COR-L47 (cell line): ENCODE results near the gene CHRD.
A peak's percentile ranks its signal among the peaks of the same experiment; 100 is the strongest.

ENCODE experiments used
- DNase-seq: peaks from one replicate; lab custom pipeline; 2025; lab: John Stamatoyannopoulos, UW

Gene CHRD

GRCh38 chr3:184346480-184347190 is 33.2 kb upstream of the CHRD start:
- DNase-seq, result no peak

GRCh38 chr3:184347321-184348056 is 32.4 kb upstream of the CHRD start:
- no peak for DNase-seq

GRCh38 chr3:184348057-184348382 is 31.8 kb upstream of the CHRD start:
- no peak for DNase-seq

GRCh38 chr3:184349563-184350470 is 30.0 kb upstream of the CHRD start:
- no peak for DNase-seq

- no peak for DNase-seq
These were observed 29.2 kb upstream of the CHRD start for GRCh38 chr3:184350618-184351017.

GRCh38 chr3:184351511-184352148 is 28.2 kb upstream of the CHRD start:
- DNase-seq, result no peak

- DNase-seq, result no peak
These were observed 27.6 kb upstream of the CHRD start for GRCh38 chr3:184352149-184352785.

GRCh38 chr3:184352897-184353545 is 26.8 kb upstream of the CHRD start:
- DNase-seq, result no peak

- no peak for DNase-seq
These were observed 26.3 kb upstream of the CHRD start for GRCh38 chr3:184353546-184353941.

GRCh38 chr3:184354121-184354728 is 25.6 kb upstream of the CHRD start:
- DNase-seq, result peak; percentile 50

- no peak for DNase-seq
These were observed 25.1 kb upstream of the CHRD start for GRCh38 chr3:184354754-184355153.

GRCh38 chr3:184355261-184356040 is 24.4 kb upstream of the CHRD start:
- no peak for DNase-seq

- DNase-seq, result no peak
These were observed 22.4 kb upstream of the CHRD start for GRCh38 chr3:184357248-184358123.

GRCh38 chr3:184358124-184358767 is 21.6 kb upstream of the CHRD start:
- no peak for DNase-seq

GRCh38 chr3:184358921-184359350 is 20.9 kb upstream of the CHRD start:
- no peak for DNase-seq

- no peak for DNase-seq
These were observed 20.2 kb upstream of the CHRD start for GRCh38 chr3:184359610-184360009.

- DNase-seq, result no peak
These were observed 19.6 kb upstream of the CHRD start for GRCh38 chr3:184360070-184360928.
